Neural cell (in vitro differentiated cells): ENCODE data around the gene COPZ2. TPM values are rescaled to one million over a fixed set of nuclear protein-coding genes. Genes with fewer than 3 reads are reported as not detected.

ENCODE experiments used
- H2AFZ ChIP-seq: fragments of 200-600, 300-800 bp; sonication (generic), shearing (Covaris generic); 2 replicates; pipeline ENCODE4 v1.6.0; 2014; ENCODE audit warnings: low read depth, mild to moderate bottlenecking, antibody characterized with exemption, low read length, moderate library complexity
- H3F3A ChIP-seq: fragments of 200-600 bp; shearing (Covaris generic); 2 replicates; pipeline ENCODE4 v1.6.1; 2016; ENCODE audit warnings: mild to moderate bottlenecking, moderate library complexity, mixed read lengths, antibody characterized with exemption, low read length; ENCODE audit not compliant: insufficient read depth, poor library complexity, severe bottlenecking
- H3K27ac ChIP-seq: fragments of 200-600, 300-800 bp; sonication (generic), shearing (Covaris generic); 2 replicates; pipeline ENCODE4 v1.5.1; 2014; ENCODE audit warnings: mild to moderate bottlenecking, low read length, moderate library complexity
- H3K27me3 ChIP-seq: fragments of 300-800, 200-600 bp; sonication (generic), shearing (Covaris generic); 2 replicates; pipeline ENCODE4 v1.6.0; 2014; ENCODE audit warnings: mild to moderate bottlenecking, low read depth, low read length, moderate library complexity; ENCODE audit not compliant: insufficient read depth
- H3K36me3 ChIP-seq: fragments of 300-800, 200-600 bp; sonication (generic), shearing (Covaris generic); 2 replicates; pipeline ENCODE4 v1.5.1; 2014; ENCODE audit warnings: mild to moderate bottlenecking, antibody characterized with exemption, low read length, moderate library complexity; ENCODE audit not compliant: insufficient read depth
- H3K4me2 ChIP-seq: fragments of 300-800, 200-600 bp; sonication (generic), shearing (Covaris generic); 2 replicates; pipeline ENCODE4 v1.6.0; 2014; ENCODE audit warnings: mild to moderate bottlenecking, low read length
- H3K4me3 ChIP-seq: fragments of 300-800, 200-600 bp; sonication (generic), shearing (Covaris generic); 2 replicates; pipeline ENCODE4 v1.5.1; 2014; ENCODE audit warnings: mild to moderate bottlenecking, low read length, moderate library complexity
- H3K79me2 ChIP-seq: fragments of 200-600 bp; shearing (Covaris generic); replicated peaks from 2 replicates; pipeline ENCODE4 v1.6.0; 2014; ENCODE audit warnings: mild to moderate bottlenecking, low read length, moderate library complexity; ENCODE audit not compliant: insufficient read depth
- H3K9ac ChIP-seq: fragments of 300-800, 200-600 bp; sonication (generic), shearing (Covaris generic); 2 replicates; pipeline ENCODE4 v1.6.1; 2016; ENCODE audit warnings: mild to moderate bottlenecking, low read length, mixed read lengths
- H3K9me2 ChIP-seq: fragments of 200-600 bp; shearing (Covaris generic); 2 replicates; pipeline ENCODE4 v1.6.1; 2016; ENCODE audit warnings: mild to moderate bottlenecking, low read length, mixed read lengths; ENCODE audit not compliant: insufficient read depth
- H3K9me3 ChIP-seq: fragments of 200-600, 300-800 bp; sonication (generic), shearing (Covaris generic); 2 replicates; pipeline ENCODE4 v1.6.1; 2016; ENCODE audit warnings: mild to moderate bottlenecking, mixed run types, low read length, moderate library complexity, mixed read lengths
- H4K20me1 ChIP-seq: fragments of 200-600 bp; shearing (Covaris generic); 2 replicates; pipeline ENCODE4 v1.6.1; 2016; ENCODE audit warnings: mild to moderate bottlenecking, mixed run types; ENCODE audit not compliant: insufficient read depth
- CTCF ChIP-seq: fragments of 450-650 bp; IDR thresholded peaks from 2 replicates; pipeline ENCODE4 v1.5.1; 2014; ENCODE audit warnings: antibody characterized with exemption, mild to moderate bottlenecking, moderate library complexity; ENCODE audit not compliant: poor library complexity, severe bottlenecking
- EP300 ChIP-seq: fragments of 450-650 bp; conservative IDR thresholded peaks from 2 replicates; pipeline ENCODE4 v1.6.1; 2014; ENCODE audit warnings: antibody characterized with exemption, mild to moderate bottlenecking, moderate library complexity; ENCODE audit not compliant: poor library complexity, severe bottlenecking
- EZH2 ChIP-seq: fragments of 200-600, 300-800 bp; shearing (Covaris generic), sonication (generic); IDR thresholded peaks from 2 replicates; pipeline ENCODE4 v1.6.1; 2014; ENCODE audit warnings: antibody characterized with exemption, low read length, borderline replicate concordance, mild to moderate bottlenecking; ENCODE audit not compliant: insufficient read depth, poor library complexity, severe bottlenecking
- MXI1 ChIP-seq: fragments of 450-650 bp; conservative IDR thresholded peaks from 2 replicates; pipeline ENCODE4 v1.6.1; 2014; ENCODE audit warnings: antibody characterized with exemption, mild to moderate bottlenecking; ENCODE audit not compliant: poor library complexity, severe bottlenecking
- POLR2AphosphoS5 ChIP-seq: IDR thresholded peaks from 2 replicates; pipeline ENCODE4 v1.6.1; 2012
- RAD21 ChIP-seq: fragments of 450-650 bp; conservative IDR thresholded peaks from 2 replicates; pipeline ENCODE4 v1.6.1; 2014; ENCODE audit warnings: antibody characterized with exemption, mild to moderate bottlenecking, moderate library complexity
- REST ChIP-seq: IDR thresholded peaks from 2 replicates; pipeline ENCODE4 v1.6.1; 2012; ENCODE audit warnings: borderline replicate concordance
- SMC3 ChIP-seq: fragments of 450-650 bp; conservative IDR thresholded peaks from 2 replicates; pipeline ENCODE4 v1.6.1; 2014; ENCODE audit warnings: antibody characterized with exemption, mild to moderate bottlenecking, moderate library complexity; ENCODE audit not compliant: poor library complexity
- TAF1 ChIP-seq: IDR thresholded peaks from 2 replicates; pipeline ENCODE4 v1.6.1; 2012; ENCODE audit warnings: low read depth
- polyA plus RNA-seq: library from polyadenylated mRNA; depleted of rRNA; stranded (reverse); fragments of >200 nt; gene quantifications from 2 replicates; pipeline ENCODE4 v1.2.3, GENCODE V29; 2014

COPZ2 gene
- polyA plus RNA-seq, 1 donor from 2014 or later, result not detected

GRCh38 chr17:48031966-48032365, 5.6 kb downstream of the COPZ2 start:
- no peaks in the 10 kb centered on the region for H3K79me2 ChIP-seq

GRCh38 chr17:48030531-48030930, 7.1 kb downstream of the COPZ2 start:
- H2AFZ ChIP-seq, result no peak overlapping the region
- H3K9ac ChIP-seq, result no peak overlapping the region
- no peak overlapping the region for H3K4me2 ChIP-seq

More at GRCh38 chr17:48031966-48032365, 5.6 kb downstream of the COPZ2 start:
- H3F3A ChIP-seq, result no peaks in the 10 kb centered on the region
- no peaks in the 10 kb centered on the region for H3K9me2 ChIP-seq
- TF ChIP-seq MXI1 (no peak), CTCF (no peak), REST (no peak), POLR2AphosphoS5 (no peak), RAD21 (no peak), EZH2 (no peak), SMC3 (no peak), EP300 (no peak), TAF1 (no peak)
- no peaks in the 10 kb centered on the region for H3K36me3 ChIP-seq
- no peak overlapping the region for H3K27ac ChIP-seq
- H3K9ac ChIP-seq, result no peak overlapping the region
- no peak overlapping the region for H3K4me3 ChIP-seq
- no peak overlapping the region for H3K4me2 ChIP-seq
- no peaks in the 10 kb centered on the region for H4K20me1 ChIP-seq
- peaks cover 14% of the 10 kb centered on the region for H3K27me3 ChIP-seq
- no peak overlapping the region for H2AFZ ChIP-seq
- H3K9me3 ChIP-seq, result no peaks in the 10 kb centered on the region

More at GRCh38 chr17:48030531-48030930, 7.1 kb downstream of the COPZ2 start:
- H3F3A ChIP-seq, result no peaks in the 10 kb centered on the region
- TF ChIP-seq MXI1 (no peak), SMC3 (no peak), TAF1 (no peak), RAD21 (no peak), CTCF (no peak), POLR2AphosphoS5 (no peak), REST (no peak)
- no peak overlapping the region for H3K27ac ChIP-seq
- no peaks in the 10 kb centered on the region for H4K20me1 ChIP-seq
- H3K79me2 ChIP-seq, result no peaks in the 10 kb centered on the region
- H3K9me3 ChIP-seq, result no peaks in the 10 kb centered on the region
- peaks cover 3% of the 10 kb centered on the region for H3K27me3 ChIP-seq
- no peak overlapping the region for H3K4me3 ChIP-seq
- no peaks in the 10 kb centered on the region for H3K36me3 ChIP-seq
- H3K9me2 ChIP-seq, result no peaks in the 10 kb centered on the region
